ENCODE results near the gene KEAP1. TPM values are rescaled to one million over a fixed set of nuclear protein-coding genes. Genes with fewer than 3 reads are reported as not detected.

KEAP1 gene
- total and polyA plus RNA-seq, 9 of the 15 experiments (the other 6 are each of a cell fraction or from before 2014, with no cell fraction given): 2.1 to 95.6 (median 64.3) TPM

DNA sequence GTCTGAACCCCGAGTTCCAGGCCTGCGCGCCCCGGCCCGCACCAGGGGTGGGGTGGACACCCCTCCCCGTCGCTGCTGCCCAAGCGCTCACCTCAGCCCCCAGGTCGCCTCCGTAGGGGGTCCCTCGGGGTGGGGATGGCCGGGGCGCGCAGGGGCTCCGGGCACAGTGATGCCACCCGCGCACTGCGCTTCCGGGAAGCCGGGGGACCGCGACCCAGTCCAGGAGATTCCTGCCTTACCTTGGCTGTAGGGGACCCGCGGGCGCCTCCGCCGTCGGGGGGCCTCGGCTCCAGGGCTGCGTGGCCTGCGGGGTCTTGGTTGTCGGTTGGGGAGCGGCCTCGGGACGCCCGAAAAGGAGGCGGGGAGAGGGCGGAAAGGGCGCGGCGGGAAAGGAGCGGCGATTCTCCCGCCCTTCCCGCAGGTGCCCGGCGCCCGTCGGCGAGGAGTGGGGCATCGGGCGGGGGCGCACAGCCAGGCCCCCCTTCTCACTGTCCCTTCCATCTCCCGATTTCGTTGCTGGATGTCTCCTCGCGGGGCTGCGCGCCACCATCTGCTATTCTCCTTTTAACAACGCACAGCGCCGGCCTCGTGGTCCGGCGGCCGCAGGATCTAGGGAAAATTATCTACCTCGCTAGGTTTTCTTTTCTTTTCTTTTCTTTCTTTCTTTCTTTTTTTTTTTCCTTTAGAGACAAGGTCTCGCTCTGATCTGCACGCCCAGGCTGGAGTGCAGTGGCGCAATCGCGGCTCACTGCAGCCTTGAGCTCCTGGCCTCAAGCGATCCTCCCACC, at the start of gene KEAP1 (continued):
- TF ChIP-seq L3MBTL2 (IDR thresholded peaks at IDR 0.05): peak; percentile 99
- TF ChIP-seq IFI16 (CRISPR knock-in tag; IDR thresholded peaks at IDR 0.05): no peak
- no peak; the same call in 1 of the 2 replicates for TF ChIP-seq ZNF224 (CRISPR knock-in tag; IDR thresholded peaks at IDR 0.05)
- TF ChIP-seq MTA3 (IDR thresholded peaks at IDR 0.05; ENCODE audit: borderline replicate concordance): no peak; the same call in 1 of the 2 replicates
- TF ChIP-seq, protein P1, sequence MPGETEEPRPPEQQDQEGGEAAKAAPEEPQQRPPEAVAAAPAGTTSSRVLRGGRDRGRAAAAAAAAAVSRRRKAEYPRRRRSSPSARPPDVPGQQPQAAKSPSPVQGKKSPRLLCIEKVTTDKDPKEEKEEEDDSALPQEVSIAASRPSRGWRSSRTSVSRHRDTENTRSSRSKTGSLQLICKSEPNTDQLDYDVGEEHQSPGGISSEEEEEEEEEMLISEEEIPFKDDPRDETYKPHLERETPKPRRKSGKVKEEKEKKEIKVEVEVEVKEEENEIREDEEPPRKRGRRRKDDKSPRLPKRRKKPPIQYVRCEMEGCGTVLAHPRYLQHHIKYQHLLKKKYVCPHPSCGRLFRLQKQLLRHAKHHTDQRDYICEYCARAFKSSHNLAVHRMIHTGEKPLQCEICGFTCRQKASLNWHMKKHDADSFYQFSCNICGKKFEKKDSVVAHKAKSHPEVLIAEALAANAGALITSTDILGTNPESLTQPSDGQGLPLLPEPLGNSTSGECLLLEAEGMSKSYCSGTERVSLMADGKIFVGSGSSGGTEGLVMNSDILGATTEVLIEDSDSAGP (CRISPR knock-in tag; IDR thresholded peaks at IDR 0.05): no peak
- TF ChIP-seq, protein P2, sequence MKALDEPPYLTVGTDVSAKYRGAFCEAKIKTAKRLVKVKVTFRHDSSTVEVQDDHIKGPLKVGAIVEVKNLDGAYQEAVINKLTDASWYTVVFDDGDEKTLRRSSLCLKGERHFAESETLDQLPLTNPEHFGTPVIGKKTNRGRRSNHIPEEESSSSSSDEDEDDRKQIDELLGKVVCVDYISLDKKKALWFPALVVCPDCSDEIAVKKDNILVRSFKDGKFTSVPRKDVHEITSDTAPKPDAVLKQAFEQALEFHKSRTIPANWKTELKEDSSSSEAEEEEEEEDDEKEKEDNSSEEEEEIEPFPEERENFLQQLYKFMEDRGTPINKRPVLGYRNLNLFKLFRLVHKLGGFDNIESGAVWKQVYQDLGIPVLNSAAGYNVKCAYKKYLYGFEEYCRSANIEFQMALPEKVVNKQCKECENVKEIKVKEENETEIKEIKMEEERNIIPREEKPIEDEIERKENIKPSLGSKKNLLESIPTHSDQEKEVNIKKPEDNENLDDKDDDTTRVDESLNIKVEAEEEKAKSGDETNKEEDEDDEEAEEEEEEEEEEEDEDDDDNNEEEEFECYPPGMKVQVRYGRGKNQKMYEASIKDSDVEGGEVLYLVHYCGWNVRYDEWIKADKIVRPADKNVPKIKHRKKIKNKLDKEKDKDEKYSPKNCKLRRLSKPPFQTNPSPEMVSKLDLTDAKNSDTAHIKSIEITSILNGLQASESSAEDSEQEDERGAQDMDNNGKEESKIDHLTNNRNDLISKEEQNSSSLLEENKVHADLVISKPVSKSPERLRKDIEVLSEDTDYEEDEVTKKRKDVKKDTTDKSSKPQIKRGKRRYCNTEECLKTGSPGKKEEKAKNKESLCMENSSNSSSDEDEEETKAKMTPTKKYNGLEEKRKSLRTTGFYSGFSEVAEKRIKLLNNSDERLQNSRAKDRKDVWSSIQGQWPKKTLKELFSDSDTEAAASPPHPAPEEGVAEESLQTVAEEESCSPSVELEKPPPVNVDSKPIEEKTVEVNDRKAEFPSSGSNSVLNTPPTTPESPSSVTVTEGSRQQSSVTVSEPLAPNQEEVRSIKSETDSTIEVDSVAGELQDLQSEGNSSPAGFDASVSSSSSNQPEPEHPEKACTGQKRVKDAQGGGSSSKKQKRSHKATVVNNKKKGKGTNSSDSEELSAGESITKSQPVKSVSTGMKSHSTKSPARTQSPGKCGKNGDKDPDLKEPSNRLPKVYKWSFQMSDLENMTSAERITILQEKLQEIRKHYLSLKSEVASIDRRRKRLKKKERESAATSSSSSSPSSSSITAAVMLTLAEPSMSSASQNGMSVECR (CRISPR knock-in tag; IDR thresholded peaks at IDR 0.05): no peak; the same call in 1 of the 2 replicates
- TF ChIP-seq, protein P3, sequence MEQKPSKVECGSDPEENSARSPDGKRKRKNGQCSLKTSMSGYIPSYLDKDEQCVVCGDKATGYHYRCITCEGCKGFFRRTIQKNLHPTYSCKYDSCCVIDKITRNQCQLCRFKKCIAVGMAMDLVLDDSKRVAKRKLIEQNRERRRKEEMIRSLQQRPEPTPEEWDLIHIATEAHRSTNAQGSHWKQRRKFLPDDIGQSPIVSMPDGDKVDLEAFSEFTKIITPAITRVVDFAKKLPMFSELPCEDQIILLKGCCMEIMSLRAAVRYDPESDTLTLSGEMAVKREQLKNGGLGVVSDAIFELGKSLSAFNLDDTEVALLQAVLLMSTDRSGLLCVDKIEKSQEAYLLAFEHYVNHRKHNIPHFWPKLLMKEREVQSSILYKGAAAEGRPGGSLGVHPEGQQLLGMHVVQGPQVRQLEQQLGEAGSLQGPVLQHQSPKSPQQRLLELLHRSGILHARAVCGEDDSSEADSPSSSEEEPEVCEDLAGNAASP (IDR thresholded peaks at IDR 0.05): no peak
- TF ChIP-seq, protein P4, sequence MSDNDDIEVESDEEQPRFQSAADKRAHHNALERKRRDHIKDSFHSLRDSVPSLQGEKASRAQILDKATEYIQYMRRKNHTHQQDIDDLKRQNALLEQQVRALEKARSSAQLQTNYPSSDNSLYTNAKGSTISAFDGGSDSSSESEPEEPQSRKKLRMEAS (CRISPR knock-in tag; IDR thresholded peaks at IDR 0.05): peak; percentile 84
- TF ChIP-seq, protein P5, sequence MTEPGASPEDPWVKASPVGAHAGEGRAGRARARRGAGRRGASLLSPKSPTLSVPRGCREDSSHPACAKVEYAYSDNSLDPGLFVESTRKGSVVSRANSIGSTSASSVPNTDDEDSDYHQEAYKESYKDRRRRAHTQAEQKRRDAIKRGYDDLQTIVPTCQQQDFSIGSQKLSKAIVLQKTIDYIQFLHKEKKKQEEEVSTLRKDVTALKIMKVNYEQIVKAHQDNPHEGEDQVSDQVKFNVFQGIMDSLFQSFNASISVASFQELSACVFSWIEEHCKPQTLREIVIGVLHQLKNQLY (CRISPR knock-in tag; conservative IDR thresholded peaks at IDR 0.05): no peak
- no peak for TF ChIP-seq MYNN (IDR thresholded peaks at IDR 0.05)
- no peak for TF ChIP-seq MYNN (CRISPR knock-in tag; IDR thresholded peaks at IDR 0.05)
- TF ChIP-seq, protein P6, sequence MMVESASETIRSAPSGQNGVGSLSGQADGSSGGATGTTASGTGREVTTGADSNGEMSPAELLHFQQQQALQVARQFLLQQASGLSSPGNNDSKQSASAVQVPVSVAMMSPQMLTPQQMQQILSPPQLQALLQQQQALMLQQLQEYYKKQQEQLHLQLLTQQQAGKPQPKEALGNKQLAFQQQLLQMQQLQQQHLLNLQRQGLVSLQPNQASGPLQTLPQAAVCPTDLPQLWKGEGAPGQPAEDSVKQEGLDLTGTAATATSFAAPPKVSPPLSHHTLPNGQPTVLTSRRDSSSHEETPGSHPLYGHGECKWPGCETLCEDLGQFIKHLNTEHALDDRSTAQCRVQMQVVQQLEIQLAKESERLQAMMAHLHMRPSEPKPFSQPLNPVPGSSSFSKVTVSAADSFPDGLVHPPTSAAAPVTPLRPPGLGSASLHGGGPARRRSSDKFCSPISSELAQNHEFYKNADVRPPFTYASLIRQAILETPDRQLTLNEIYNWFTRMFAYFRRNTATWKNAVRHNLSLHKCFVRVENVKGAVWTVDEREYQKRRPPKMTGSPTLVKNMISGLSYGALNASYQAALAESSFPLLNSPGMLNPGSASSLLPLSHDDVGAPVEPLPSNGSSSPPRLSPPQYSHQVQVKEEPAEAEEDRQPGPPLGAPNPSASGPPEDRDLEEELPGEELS (CRISPR knock-in tag; IDR thresholded peaks at IDR 0.05; ENCODE audit: borderline replicate concordance): peak; percentile 50; the same call in 1 of the 2 replicates

Data from K562 (cell line).